NCI-H446 (cell line): Measurements from ENCODE around the gene R3HDM2.

ENCODE experiments used
- DNase-seq, 2 experiments: peaks; one replicate each; lab custom pipeline; 2025; lab: John Stamatoyannopoulos, UW

The R3HDM2 gene

GRCh38 chr12:57430931-57431566, at the start of gene R3HDM2:
Gene R3HDM2 (minus strand): TSS chr12:57431043. CDS start chr12:57310428, 120,615 bp downstream.
- peak; percentile 80 to 95 for DNase-seq

DNA sequence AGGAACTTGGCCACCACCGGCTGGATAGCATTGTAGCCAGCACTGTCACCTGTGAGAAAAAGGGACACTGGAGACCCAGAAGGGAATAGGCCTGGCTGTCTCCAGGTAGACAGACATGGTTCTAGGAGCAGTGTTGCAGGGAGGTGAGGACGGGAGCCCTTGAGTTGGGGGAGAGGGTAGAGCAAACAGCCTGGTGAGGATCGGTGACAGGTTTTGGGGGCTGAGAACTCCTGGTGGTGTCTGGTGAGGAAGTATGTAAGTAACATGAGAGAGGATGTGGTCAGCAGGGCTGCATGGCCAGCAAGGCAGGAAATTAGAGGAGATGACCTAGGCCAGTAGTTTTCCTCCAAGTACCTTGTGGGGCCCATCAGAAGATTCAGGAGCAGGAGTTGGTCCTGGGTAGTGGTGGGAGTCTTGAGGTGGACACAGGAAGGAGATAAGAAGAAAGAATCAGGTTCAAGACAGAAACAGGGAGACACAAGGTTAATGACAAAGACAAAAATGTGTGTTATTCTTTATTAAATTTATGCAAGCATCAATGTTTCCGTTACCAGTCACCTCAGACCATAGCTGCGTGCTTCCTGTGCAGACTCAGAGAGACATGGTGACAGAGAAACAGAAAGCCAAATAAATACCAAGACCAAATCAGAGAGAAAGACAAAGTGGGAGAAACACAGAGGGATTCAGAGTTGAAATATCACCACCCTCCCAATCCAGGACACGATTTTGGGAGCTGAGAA, 48.7 kb upstream of the R3HDM2 start, which contains the start of gene ARHGAP9:
Gene ARHGAP9 (minus strand): TSS at position 491 of the 740 bp plus-strand sequence. CDS start 460 bp downstream, at position 31.
- no peak for DNase-seq

- no peak for DNase-seq
Observed at GRCh38 chr12:57479043-57479375, 48.2 kb upstream of the R3HDM2 start.

DNA sequence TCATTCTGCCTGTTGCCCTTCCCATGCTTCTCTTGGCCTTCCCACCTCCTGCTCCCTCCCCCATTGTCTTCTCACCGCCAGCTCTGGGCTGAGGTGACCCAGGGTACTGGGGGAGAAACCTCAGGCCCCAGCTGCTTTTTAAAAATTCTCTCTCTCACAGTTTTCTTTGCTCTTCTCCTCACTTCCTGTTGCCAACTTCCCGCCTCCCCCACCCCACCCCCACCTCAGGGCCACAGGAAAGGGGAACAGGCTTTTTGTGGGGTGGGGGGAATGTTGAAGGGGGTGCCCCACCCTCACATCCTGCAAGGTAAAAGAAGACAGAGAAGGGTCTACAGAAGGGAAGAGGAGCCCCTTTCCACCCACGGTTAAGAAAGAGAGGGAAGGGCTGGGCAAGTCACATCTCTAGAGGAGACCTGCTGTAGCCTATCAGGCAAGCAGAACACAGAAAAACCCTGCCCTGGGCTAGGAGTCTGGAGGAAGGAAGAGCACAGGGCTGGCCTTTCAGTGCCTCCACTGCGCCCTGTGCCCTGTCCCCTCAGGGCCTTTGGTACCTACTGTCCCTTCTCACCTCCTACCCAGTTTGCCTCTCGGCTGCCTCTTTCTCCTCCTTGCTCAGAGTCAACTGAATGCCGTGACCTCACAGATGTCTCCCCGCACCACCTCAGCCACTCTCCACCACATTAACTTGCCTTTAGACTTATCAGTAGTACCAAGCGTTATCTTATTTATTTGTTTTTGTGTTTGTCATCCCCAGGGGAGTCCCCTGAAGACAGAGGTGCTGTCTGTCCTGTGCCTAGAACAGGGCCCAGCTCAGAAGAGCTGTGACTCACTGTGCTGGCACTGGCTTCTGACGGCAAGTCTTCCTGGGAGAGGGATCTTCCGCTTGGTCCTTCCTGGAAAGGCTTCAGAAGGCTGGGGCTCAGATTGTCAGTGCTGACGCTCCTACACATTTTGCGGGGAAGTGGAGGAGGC, 47.2 kb upstream of the R3HDM2 start:
- no peak for DNase-seq

GRCh38 chr12:57476993-57477709, 46.3 kb upstream of the R3HDM2 start:
- no peak for DNase-seq

- no peak for DNase-seq
Observed at GRCh38 chr12:57476162-57476992, 45.5 kb upstream of the R3HDM2 start.

DNA sequence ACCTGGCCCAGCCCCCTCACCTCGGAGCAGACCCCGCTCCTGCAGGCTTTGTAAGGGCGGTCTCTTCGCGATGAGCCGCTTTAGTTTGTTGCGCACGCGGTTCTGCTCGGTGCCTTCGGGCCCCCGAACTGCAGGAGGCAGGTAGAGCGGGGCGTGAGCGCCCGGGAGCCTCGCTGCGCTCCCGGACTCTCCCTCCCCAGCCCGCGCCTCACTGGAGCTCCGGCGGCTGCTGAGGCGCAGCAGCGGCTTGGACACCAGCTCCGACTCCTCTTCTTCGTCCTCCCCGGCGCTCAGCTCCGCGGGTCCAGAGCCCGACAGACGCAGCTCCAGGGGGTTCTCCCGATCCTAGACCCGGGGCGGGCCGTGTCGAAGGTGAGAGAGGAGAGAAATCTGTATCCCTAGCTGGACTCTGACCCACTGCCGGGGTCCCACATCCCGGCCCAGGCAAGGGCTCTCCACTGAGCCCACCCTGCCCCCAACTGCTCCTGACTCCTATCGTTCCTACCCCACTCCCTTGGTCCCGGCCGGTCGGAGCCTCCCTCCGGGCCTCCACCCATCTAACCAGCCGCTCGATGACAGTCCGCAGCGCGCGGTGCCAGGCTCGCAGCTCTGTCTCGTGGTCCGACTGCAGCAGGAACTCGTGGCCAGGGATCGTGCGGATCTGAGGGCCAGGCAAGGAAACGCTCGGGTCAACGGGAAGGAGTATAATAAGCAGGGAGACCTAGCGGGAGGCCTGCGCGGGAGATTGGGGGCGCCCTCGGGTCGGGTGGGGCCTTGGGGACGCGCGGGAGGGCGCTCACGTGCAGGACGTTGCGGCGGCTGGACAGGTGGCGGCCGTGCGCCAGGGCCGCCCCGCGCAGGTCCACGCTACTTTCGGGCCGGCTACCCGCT, 44.7 kb upstream of the R3HDM2 start:
- DNase-seq = no peak

DNA sequence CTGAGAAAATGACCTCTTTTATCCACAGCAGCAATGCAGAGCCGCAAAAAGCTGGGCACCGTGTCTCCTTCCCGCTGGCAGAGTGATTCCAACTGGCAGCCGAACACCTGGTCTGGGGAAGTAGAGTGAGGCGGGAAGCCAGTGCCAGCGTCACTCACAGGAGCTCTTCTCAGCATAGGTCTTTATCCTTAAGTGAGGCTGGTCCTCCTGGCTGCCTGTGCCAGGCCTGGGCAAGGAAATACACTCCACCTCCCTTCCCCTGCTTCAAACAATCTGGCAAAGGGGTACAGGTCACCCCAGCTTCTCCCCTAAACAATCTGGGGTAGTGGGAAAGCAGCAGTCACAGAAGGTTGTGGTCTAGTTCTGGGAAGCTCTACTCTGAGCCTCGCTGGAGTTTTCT, 44.0 kb upstream of the R3HDM2 start:
- no peak for DNase-seq

- no peak for DNase-seq
Observed at GRCh38 chr12:57474430-57474829, 43.6 kb upstream of the R3HDM2 start.

DNA sequence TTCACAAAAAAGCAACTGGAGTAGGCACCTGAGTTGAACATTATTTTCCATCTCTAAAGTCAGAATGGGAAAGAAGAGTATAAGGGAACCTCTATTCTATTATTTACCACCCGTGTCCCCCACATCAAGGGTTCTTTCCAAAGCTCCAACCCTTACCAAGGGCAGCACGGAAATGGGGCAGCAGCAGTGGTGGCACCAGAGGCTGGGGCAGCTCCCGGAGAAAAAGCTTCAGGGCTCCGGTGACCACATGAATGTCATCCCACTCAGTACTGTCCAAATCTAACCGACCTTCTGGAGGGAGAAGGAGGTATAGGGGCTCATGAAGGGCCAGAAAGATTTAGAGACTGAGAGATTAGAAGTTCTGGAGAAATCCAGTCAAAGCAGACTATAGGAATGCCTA, 43.0 kb upstream of the R3HDM2 start:
- DNase-seq = no peak

GRCh38 chr12:57473392-57473791, 42.5 kb upstream of the R3HDM2 start:
- no peak for DNase-seq

DNA sequence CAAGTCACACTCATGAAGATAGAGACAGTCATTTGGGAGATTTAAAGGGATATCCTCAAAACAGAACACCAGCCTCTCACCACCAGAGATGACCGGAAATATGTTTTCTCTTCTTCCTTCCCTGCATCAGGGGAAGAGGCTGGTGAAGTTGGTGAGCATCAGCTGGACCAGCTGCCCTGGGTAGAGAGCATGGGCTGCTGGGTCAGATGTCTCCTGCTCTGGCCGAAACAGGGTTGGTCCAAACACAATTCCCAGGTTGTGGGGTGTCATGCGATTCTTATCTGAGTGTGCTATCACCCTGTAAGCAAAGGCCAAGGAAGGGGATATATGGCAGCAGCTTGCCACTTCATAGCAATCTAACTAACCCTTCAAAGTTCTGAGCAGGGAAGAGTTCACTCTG, 41.5 kb upstream of the R3HDM2 start:
- DNase-seq = no peak

DNA sequence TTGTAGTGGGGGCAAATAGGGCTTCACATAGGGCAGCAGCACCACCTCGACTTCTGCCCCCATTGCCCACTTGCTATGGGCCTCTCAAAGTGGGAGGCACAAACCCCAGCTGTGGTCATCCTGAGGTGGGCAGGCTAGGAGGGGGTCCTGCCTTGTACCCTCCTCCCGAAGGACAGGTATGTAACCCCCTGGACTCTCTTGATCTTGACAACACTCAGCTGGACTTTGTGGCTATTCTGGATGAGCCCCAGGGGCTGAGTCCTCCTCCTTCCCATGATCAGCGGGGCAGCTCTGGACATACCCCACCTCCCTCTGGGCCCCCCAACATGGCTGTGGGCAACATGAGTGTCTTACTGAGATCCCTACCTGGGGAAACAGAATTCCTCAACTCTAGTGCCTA, 40.8 kb upstream of the R3HDM2 start:
- no peak for DNase-seq

- DNase-seq = no peak
Observed at GRCh38 chr12:57470970-57471656, 40.3 kb upstream of the R3HDM2 start.

- DNase-seq = no peak
Observed at GRCh38 chr12:57470286-57470969, 39.6 kb upstream of the R3HDM2 start.

GRCh38 chr12:57469296-57470164, 38.7 kb upstream of the R3HDM2 start:
- no peak for DNase-seq

DNA sequence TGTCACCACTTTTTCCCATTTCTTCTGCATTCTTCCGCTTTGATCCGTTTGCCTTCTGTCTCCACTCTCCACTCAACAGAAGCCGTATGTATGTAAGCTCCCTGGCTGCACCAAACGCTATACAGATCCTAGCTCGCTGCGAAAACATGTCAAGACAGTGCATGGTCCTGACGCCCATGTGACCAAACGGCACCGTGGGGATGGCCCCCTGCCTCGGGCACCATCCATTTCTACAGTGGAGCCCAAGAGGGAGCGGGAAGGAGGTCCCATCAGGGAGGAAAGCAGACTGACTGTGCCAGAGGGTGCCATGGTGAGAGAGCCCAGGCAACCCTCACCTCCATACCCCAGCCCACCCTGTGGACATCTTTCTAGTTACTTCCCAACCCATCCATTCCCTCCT, 37.1 kb upstream of the R3HDM2 start:
- no peak for DNase-seq
